Endothelial cell of umbilical vein (primary cell): ENCODE measurements around the gene GRIA1. TPM values are rescaled to one million over a fixed set of nuclear protein-coding genes. Genes with fewer than 3 reads are reported as not detected.

Experiments
- BruUV-seq: library from RNA; stranded (reverse); fragments of 400-500 nt; replicated peaks from 2 replicates; lab custom pipeline; 2021; lab: Mats Ljungman, UMichigan
- CTCF ChIA-PET: fragments of 300-600, 350-600 bp; sonication (Branson Sonifier 250); formaldehyde crosslinking; loops from one replicate; lab custom pipeline; 2021; ENCODE audit warnings: antibody characterized with exemption, inconsistent platforms; lab: Charles Lee
- POLR2A ChIA-PET: fragments of 300-600, 350-600 bp; sonication (Branson Sonifier 250); formaldehyde crosslinking; loops from one replicate; lab custom pipeline; 2021; ENCODE audit warnings: antibody characterized with exemption, inconsistent platforms; lab: Charles Lee
- DNase-seq: peaks from one replicate; pipeline ENCODE4 v3.0.0-alpha.2; 2011; ENCODE audit warnings: low read depth, low spot score
- FAIRE-seq: peaks from 2 replicates; lab custom pipeline; 2011; peaks lifted over from hg19 to GRCh38; lab: Jason Lieb, UNC
- H2AFZ ChIP-seq: 2 replicates; pipeline ENCODE4 v1.6.0; 2012; ENCODE audit warnings: low read depth, low read length, control low read depth, inconsistent platforms
- H3K27ac ChIP-seq: 2 replicates; pipeline ENCODE4 v1.5.1; 2011; ENCODE audit warnings: low read depth, mild to moderate bottlenecking, control low read depth, low read length, moderate library complexity; ENCODE audit not compliant: insufficient read depth
- H3K27me3 ChIP-seq, 2 experiments: 2 replicates each; pipeline versions ENCODE4 v1.6.0 to v1.6.1; 2011; ENCODE audit warnings: low read length in 2 of 2, mixed read lengths in 1 of 2; ENCODE audit not compliant: control insufficient read depth in 2 of 2, insufficient read depth in 2 of 2
- H3K36me3 ChIP-seq, 2 experiments: 2 replicates in 1 of 2; 3 replicates in 1 of 2; pipeline ENCODE4 v1.5.1; 2011; ENCODE audit warnings: low read length in 2 of 2, mild to moderate bottlenecking in 1 of 2, moderate library complexity in 1 of 2; ENCODE audit not compliant: control insufficient read depth in 2 of 2, insufficient read depth in 2 of 2; ENCODE audit errors: extremely low read depth in 1 of 2
- H3K4me1 ChIP-seq: 3 replicates; pipeline ENCODE4 v1.5.1; 2011; ENCODE audit warnings: mild to moderate bottlenecking, low read length; ENCODE audit not compliant: control insufficient read depth, insufficient read depth; ENCODE audit errors: extremely low read depth
- H3K4me2 ChIP-seq: 2 replicates; pipeline ENCODE4 v1.6.1; 2011; ENCODE audit warnings: low read length, control low read depth, mixed read lengths; ENCODE audit not compliant: insufficient read depth
- H3K4me3 ChIP-seq, 3 experiments: fragments of 200-600 bp in 1 of 3; sonication (generic), shearing (Covaris generic) in 1 of 3; replicated peaks in 1 of 3; 2 replicates each; pipeline ENCODE4 v1.5.1; 2011 to 2016; ENCODE audit warnings: control low read depth in 3 of 3, low read length in 3 of 3, mild to moderate bottlenecking in 2 of 3, inconsistent platforms in 1 of 3, low read depth in 1 of 3, moderate library complexity in 1 of 3; ENCODE audit not compliant: insufficient read depth in 1 of 3
- H3K79me2 ChIP-seq: 2 replicates; pipeline ENCODE4 v1.6.0; 2012; ENCODE audit warnings: low read length, inconsistent platforms; ENCODE audit not compliant: control insufficient read depth, insufficient read depth
- H3K9ac ChIP-seq: replicated peaks from 2 replicates; pipeline ENCODE3; 2011; ENCODE audit warnings: low read length, control low read depth; ENCODE audit not compliant: insufficient read depth; ENCODE audit errors: extremely low read depth
- H3K9me1 ChIP-seq: replicated peaks from 3 replicates; pipeline ENCODE4 v1.6.0; 2011; ENCODE audit warnings: mild to moderate bottlenecking, low read length; ENCODE audit not compliant: control insufficient read depth, insufficient read depth; ENCODE audit errors: extremely low read depth
- H3K9me3 ChIP-seq: replicated peaks from 2 replicates; pipeline ENCODE4 v1.5.1; 2012; ENCODE audit warnings: low read length, inconsistent platforms; ENCODE audit not compliant: control insufficient read depth, insufficient read depth
- H4K20me1 ChIP-seq: replicated peaks from 2 replicates; pipeline ENCODE3; 2011; ENCODE audit warnings: mild to moderate bottlenecking, low read length; ENCODE audit not compliant: control insufficient read depth, insufficient read depth; ENCODE audit errors: extremely low read depth
- CTCF ChIP-seq, 2 donors: IDR thresholded peaks; 1 replicate in 1 of 2; 2 replicates in 1 of 2; pipeline ENCODE4 v1.5.1; 2011; ENCODE audit warnings: low read length in 2 of 2, mild to moderate bottlenecking in 2 of 2, moderate library complexity in 2 of 2, control low read depth in 1 of 2, inconsistent platforms in 1 of 2, low read depth in 1 of 2; ENCODE audit not compliant: insufficient read depth in 1 of 2; ENCODE audit errors: extremely low read depth in 1 of 2
- EZH2 ChIP-seq: IDR thresholded peaks from 2 replicates; pipeline ENCODE4 v1.6.1; 2012; ENCODE audit warnings: borderline replicate concordance, low read depth, mild to moderate bottlenecking, moderate library complexity, low read length, inconsistent platforms; ENCODE audit not compliant: severe bottlenecking
- FOS ChIP-seq: IDR thresholded peaks from 2 replicates; pipeline ENCODE4 v1.6.1; 2011; ENCODE audit warnings: mild to moderate bottlenecking, low read length, moderate library complexity, borderline replicate concordance; ENCODE audit not compliant: insufficient read depth
- GATA2 ChIP-seq: IDR thresholded peaks from 2 replicates; pipeline ENCODE4 v1.7.0; 2011; ENCODE audit warnings: low read depth, mild to moderate bottlenecking, moderate library complexity, mixed read lengths, low read length; ENCODE audit not compliant: insufficient read length, insufficient read depth
- JUN ChIP-seq: IDR thresholded peaks from 2 replicates; pipeline ENCODE4 v1.6.1; 2011; ENCODE audit warnings: borderline replicate concordance, low read depth; ENCODE audit not compliant: insufficient read length, insufficient read depth
- MAX ChIP-seq: IDR thresholded peaks from 2 replicates; pipeline ENCODE4 v1.6.1; 2011; ENCODE audit not compliant: insufficient read depth, insufficient read length
- MYC ChIP-seq: IDR thresholded peaks from one replicate; pipeline ENCODE4 v1.6.1; 2011; ENCODE audit warnings: mild to moderate bottlenecking, low read depth, low read length
- POLR2A ChIP-seq: IDR thresholded peaks from 2 replicates; pipeline ENCODE4 v1.6.1; 2012; ENCODE audit warnings: low read depth, mild to moderate bottlenecking, control low read depth, low read length
- POLR2AphosphoS5 ChIP-seq: IDR thresholded peaks from 2 replicates; pipeline ENCODE4 v1.6.1; 2012; ENCODE audit warnings: low read depth, mild to moderate bottlenecking, control low read depth, low read length, moderate library complexity; ENCODE audit not compliant: insufficient read depth
- dilution Hi-C: fragments of 300-500 bp; cut with MboI; formaldehyde crosslinking; loops from one replicate; pipeline ENCODE4 v1.15.0; 2019; ENCODE audit warnings: low sequenced_read_pairs; ENCODE audit not compliant: extremely low pct_ligation_motif_present
- intact Hi-C: fragments of 100-400 bp; cut with micrococcal nuclease; formaldehyde crosslinking; loops from one replicate; pipeline ENCODE4 v1.10.0; 2022
- polyA plus RNA-seq, 4 experiments: library from polyadenylated mRNA; depleted of rRNA in 3 of 4; stranded (reverse) in 3 of 4; unstranded in 1 of 4; fragments of >200 nt; gene quantifications; 2 replicates each; pipeline versions ENCODE4 v1.2.1 to v1.2.3, GENCODE V29; 2011 to 2012; ENCODE audit warnings: missing spikeins in 1 of 4
- total RNA-seq: library from RNA; stranded (reverse); gene quantifications from 2 replicates; pipeline ENCODE4 v1.2.3, GENCODE V29; 2021

The GRIA1 gene
- total and polyA plus RNA-seq, 2 donors (not counting 3 experiments of a cell fraction or from before 2014, with no cell fraction given): not detected

GRCh38 chr5:153775923-153776322, 285.5 kb downstream of the GRIA1 start:
- no peaks in the 10 kb centered on the region for H3K27me3 ChIP-seq
- intact Hi-C loops (no loop called here), dilution Hi-C loops (no loop called here)
- H3K27ac ChIP-seq: no peak overlapping the region
- H3K9ac ChIP-seq: no peak overlapping the region
- H3K4me2 ChIP-seq: no peak overlapping the region
- ChIA-PET POLR2A (no interaction called here), CTCF (no interaction called here)
- FAIRE-seq: no peak
- no peaks in the 10 kb centered on the region for H3K9me1 ChIP-seq
- H3K79me2 ChIP-seq: no peaks in the 10 kb centered on the region
- BruUV-seq: no TSS peak
- H3K4me1 ChIP-seq: no peaks in the 10 kb centered on the region
- TF ChIP-seq JUN: no peak
- no peak for TF ChIP-seq POLR2AphosphoS5
- TF ChIP-seq CTCF (IDR thresholded peaks at IDR 0.05; ENCODE audit: extremely low read depth in 1 of 2, insufficient read depth in 1 of 2, low read depth in 1 of 2, low read length in 2 of 2): no peak
- no peak for TF ChIP-seq MAX
- no peak for TF ChIP-seq FOS
- no peak for TF ChIP-seq EZH2
- TF ChIP-seq GATA2: no peak
- TF ChIP-seq MYC: no peak
- TF ChIP-seq POLR2A: no peak
- H4K20me1 ChIP-seq: no peaks in the 10 kb centered on the region
- no peak for DNase-seq
- no peak overlapping the region for H3K4me3 ChIP-seq
- no peaks in the 10 kb centered on the region for H3K36me3 ChIP-seq
- H2AFZ ChIP-seq: no peak overlapping the region
- H3K9me3 ChIP-seq: no peaks in the 10 kb centered on the region
